ENCODE measurements around the gene ANKRD42.
A peak's percentile ranks its signal among the peaks of the same experiment; 100 is the strongest.

Gene ANKRD42

DNA sequence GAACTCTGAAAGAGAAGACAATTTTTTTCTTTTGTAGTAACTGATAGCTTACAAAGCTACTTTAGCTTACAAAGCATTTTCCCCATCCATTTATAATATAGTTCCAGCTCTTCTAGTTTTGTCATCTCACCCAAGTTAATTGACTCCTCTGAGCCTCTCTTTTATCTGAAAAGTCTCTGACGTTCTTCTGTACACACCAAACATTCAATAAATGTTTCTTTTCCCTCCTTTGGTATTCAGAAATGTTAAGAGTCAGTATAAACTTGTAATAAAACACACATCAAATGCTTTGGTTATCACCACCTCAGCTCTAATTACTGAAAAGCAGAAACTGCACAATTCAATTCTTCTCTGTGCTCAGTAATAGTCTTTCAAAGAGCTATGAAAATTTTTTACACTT, 86.7 kb downstream of the ANKRD42 start:
- DNase-seq (ENCODE audit: extremely low spot score): no peak

DNA sequence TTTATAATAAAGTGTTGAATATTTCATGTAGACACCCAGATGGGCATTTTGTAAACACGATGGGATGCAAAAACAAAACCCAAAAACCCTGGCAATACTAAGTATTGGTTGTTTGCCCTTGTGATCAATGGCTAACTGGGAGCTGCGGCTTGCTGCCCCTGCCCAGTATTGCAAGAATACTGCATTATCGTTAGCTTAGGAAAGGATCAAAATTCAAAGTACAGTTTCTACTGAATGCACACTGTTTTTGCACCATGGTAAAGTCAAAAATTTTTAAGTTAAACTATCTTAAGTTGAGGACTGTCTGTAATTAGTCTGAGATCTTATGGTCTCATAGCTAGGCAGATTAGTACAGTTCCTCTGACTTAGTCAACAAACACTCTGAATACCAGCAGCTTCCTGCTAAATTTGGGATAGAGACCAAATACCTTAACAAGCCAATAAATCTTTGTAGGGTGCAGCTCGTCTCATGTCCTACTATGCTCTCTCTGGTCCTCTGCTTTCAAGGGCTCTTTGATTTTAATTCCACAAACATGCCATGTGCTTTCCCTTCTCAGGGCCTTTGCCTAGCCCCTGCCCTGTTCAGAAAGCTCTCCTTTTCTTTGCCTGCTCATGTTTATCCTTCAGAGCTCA, 88.7 kb downstream of the ANKRD42 start:
- ChIA-PET CTCF (interaction anchor here (0.9 to 5.1 kb wide), 8 partner anchors 11 to 534 kb away, joined by 3 to 47 read pairs (median 4); no protein-coding TSS in a partner anchor), POLR2A (no interaction called here)
- no peak for DNase-seq (ENCODE audit: extremely low spot score)
- TF ChIP-seq, protein P1, sequence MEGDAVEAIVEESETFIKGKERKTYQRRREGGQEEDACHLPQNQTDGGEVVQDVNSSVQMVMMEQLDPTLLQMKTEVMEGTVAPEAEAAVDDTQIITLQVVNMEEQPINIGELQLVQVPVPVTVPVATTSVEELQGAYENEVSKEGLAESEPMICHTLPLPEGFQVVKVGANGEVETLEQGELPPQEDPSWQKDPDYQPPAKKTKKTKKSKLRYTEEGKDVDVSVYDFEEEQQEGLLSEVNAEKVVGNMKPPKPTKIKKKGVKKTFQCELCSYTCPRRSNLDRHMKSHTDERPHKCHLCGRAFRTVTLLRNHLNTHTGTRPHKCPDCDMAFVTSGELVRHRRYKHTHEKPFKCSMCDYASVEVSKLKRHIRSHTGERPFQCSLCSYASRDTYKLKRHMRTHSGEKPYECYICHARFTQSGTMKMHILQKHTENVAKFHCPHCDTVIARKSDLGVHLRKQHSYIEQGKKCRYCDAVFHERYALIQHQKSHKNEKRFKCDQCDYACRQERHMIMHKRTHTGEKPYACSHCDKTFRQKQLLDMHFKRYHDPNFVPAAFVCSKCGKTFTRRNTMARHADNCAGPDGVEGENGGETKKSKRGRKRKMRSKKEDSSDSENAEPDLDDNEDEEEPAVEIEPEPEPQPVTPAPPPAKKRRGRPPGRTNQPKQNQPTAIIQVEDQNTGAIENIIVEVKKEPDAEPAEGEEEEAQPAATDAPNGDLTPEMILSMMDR (IDR thresholded peaks at IDR 0.05; ENCODE audit: control extremely low read depth, extremely low read depth, low read depth, missing control alignments): no peak

More for the DNA sequence above, 86.7 kb downstream of the ANKRD42 start:
- ChIA-PET CTCF (interaction anchor here (1.0 to 5.1 kb wide), 2 partner anchors 13 to 30 kb away, joined by 4 to 47 read pairs; no protein-coding TSS in a partner anchor), POLR2A (interaction anchor here (0.6 kb wide), 1 partner anchor 205 kb away, joined by 4 read pairs; no protein-coding TSS in a partner anchor)
- TF ChIP-seq, protein P1 (IDR thresholded peaks at IDR 0.05; ENCODE audit: control extremely low read depth, extremely low read depth, low read depth, missing control alignments): no peak

DNA sequence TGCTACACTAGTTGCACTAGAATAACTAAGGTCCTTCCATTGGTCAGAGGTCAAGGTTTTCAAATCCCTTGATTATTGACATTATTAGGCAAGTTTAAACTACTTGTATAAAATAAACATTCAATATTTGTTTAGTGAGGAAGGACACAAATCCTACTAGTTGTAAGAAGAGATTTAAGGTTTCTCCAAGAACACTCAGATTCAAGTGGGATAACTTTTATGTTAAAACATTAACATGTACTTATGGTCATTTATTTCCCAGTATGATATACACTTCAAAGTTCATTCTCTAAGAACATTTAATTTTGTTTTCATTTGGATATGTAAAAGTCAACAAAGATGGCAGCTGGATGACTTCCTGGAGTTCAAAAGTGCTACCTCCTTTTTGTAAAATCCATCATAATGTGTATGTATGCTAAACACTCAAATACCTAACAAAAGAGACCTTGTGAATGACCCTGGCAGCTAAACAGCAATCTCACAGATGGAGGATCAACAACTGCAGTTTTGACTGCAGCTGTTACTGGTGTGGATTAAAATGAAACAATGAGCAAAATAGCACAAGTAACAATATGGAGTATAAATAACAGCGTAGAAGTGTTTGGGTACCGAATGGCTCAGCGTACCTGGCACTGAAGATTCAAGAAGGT, 91.1 kb downstream of the ANKRD42 start:
- DNase-seq (ENCODE audit: extremely low spot score): no peak
- ChIA-PET CTCF (interaction anchor here (1.3 to 5.1 kb wide), 3 partner anchors 8 to 35 kb away, joined by 3 to 47 read pairs (median 4); no protein-coding TSS in a partner anchor), POLR2A (no interaction called here)
- TF ChIP-seq, protein P1 (IDR thresholded peaks at IDR 0.05; ENCODE audit: control extremely low read depth, extremely low read depth, low read depth, missing control alignments): no peak

DNA sequence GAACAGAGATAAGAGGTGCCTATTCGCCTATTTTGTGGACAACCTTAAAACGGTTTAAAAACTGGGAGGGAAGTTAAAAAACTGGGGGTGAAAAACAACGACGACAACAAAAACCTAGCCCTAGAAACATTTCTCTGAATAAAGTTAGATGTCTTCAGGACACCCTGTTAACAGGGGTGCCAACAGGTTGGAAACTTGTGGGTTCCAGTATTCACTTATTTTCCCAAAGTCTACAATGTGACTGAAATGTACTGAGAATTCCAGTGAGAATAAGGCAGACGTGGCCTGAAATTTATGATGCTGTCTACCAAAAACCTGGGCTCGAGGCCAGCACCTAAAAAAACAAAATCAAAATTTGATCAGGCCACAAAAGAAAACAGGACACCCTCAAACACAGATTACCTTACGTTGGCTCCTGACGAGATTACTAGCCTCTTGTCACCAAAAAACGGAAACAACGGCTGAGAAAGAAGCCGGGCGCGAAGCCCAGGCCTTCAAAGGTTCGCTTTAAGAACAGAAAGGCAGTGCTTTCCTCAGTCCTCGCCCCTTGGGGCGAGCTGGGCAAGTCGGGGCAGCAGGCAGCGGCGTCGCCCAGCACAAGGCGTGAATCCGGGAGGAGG, 91.7 kb downstream of the ANKRD42 start:
- ChIA-PET POLR2A (no interaction called here), CTCF (interaction anchor here (1.3 to 1.5 kb wide), 3 partner anchors 9 to 36 kb away, joined by 3 to 5 read pairs (median 4); no protein-coding TSS in a partner anchor)
- TF ChIP-seq, protein P1 (IDR thresholded peaks at IDR 0.05; ENCODE audit: control extremely low read depth, extremely low read depth, low read depth, missing control alignments): no peak
- DNase-seq (ENCODE audit: extremely low spot score): no peak

DNA sequence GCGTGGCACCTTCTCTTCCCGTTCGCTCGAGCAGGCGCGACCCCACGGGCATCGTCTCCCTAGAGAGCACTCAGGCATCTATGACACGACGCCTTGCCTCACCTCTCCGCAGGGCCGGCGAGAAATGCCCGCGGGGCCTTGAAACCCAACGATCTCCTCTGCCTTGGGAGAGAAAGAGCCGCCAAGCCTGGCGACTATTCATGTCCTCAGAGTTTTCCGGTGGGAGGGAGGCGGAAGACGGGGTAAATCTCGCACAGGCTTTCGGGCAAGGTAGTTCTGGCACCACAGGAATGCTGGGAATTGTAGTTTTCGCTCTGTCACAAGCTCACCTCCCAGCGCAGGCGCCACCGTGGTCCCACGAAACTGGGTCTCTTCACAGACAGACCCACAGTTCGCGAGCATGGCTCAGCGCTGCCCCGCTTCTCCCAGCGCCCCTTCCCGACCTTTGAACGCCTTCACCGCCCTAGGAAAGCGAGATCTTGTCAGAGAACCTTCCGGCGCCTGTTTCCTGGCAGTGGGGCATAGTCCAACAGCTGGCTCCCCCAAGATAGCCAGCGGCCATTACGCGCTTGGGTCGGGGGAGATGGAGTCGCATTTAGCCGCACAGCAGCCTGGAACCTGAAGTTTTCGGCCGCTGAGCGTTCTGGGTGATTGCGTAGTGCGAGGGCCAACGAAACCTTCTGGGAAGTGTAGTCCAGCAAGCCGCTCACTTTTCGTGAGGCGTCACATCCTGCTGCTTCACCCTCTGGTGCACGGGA, 92.4 kb downstream of the ANKRD42 start, which contains the start of gene CCDC90B:
Gene CCDC90B, minus strand, starts transcription at position 597 of the 758 bp plus-strand sequence. Its CDS starts 395 bp downstream, at position 202.
- TF ChIP-seq, protein P1 (IDR thresholded peaks at IDR 0.05; ENCODE audit: control extremely low read depth, extremely low read depth, low read depth, missing control alignments): peak; percentile 62
- ChIA-PET POLR2A (no interaction called here), CTCF (interaction anchor here (1.4 to 1.5 kb wide), 2 partner anchors 9 to 36 kb away, joined by 4 to 5 read pairs; no protein-coding TSS in a partner anchor)
- peak; percentile 93 for DNase-seq (ENCODE audit: extremely low spot score)

DNA sequence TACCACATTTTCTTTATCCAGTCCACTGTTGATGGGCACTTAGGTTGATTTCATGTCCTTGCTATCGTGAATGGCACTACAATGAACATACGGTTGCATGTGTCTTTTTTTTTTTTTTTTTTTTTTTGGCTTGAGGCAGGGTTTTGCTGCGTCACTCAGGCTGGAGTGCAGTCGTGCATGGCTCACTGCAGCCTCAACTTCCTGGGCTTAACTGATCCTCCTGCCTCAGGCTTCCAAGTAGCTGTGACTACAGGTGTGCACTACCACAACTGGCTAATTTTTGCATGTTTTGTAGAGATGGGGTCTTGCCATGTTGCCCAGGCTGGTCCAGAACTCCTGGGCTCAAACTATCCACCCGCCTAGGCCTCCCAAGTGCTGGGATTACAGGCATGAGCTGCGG, 94.1 kb downstream of the ANKRD42 start:
- TF ChIP-seq, protein P1 (IDR thresholded peaks at IDR 0.05; ENCODE audit: control extremely low read depth, extremely low read depth, low read depth, missing control alignments): no peak
- DNase-seq (ENCODE audit: extremely low spot score): no peak
- ChIA-PET CTCF (no interaction called here), POLR2A (no interaction called here)
